Panc1 (cell line): ENCODE results near the gene KCNK10. TPM values are rescaled to one million over a fixed set of nuclear protein-coding genes. Genes with fewer than 3 reads are reported as not detected.

Experiments used
- ATAC-seq: fragments of 200-7000 bp; cut with Tn5 transposase; 2 replicates; pipeline ENCODE4 v1.9.1; 2020; ENCODE audit warnings: mild to moderate bottlenecking, moderate library complexity
- BruUV-seq: library from RNA; stranded (reverse); fragments of 400-500 nt; replicated peaks from 2 replicates; lab custom pipeline; 2021; lab: Mats Ljungman, UMichigan
- CTCF ChIA-PET: fragments of 300-600 bp; sonication (Branson Sonifier 250); formaldehyde crosslinking; loops from one replicate; lab custom pipeline; 2022; ENCODE audit warnings: antibody characterized with exemption; lab: Charles Lee
- POLR2A ChIA-PET: fragments of 300-600 bp; sonication (Branson Sonifier 250); formaldehyde crosslinking; loops from one replicate; lab custom pipeline; 2022; ENCODE audit warnings: antibody characterized with exemption; lab: Charles Lee
- DNase-seq: peaks from one replicate; pipeline ENCODE4 v3.0.0-alpha.2; 2010; ENCODE audit warnings: low read depth, low spot score
- H3K27ac ChIP-seq: 2 replicates; pipeline ENCODE4 v1.5.1; 2011; ENCODE audit warnings: mild to moderate bottlenecking, low read length, inconsistent platforms
- H3K27me3 ChIP-seq: fragments of 200-500 bp; sonication (Bioruptor generic); 2 replicates; pipeline ENCODE4 v1.6.0; 2014; ENCODE audit warnings: low read length, inconsistent platforms; ENCODE audit not compliant: control insufficient read depth, insufficient read depth
- H3K36me3 ChIP-seq: fragments of 200-500 bp; sonication (Bioruptor generic); 2 replicates; pipeline ENCODE4 v1.5.1; 2014; ENCODE audit warnings: inconsistent platforms, mild to moderate bottlenecking, low read length, moderate library complexity; ENCODE audit not compliant: control insufficient read depth, insufficient read depth
- H3K4me1 ChIP-seq: 2 replicates; pipeline ENCODE4 v1.5.1; 2011; ENCODE audit warnings: inconsistent platforms, mild to moderate bottlenecking, low read length, moderate library complexity; ENCODE audit not compliant: control insufficient read depth, insufficient read depth
- H3K4me3 ChIP-seq, 2 experiments: 2 replicates each; pipeline ENCODE4 v1.5.1; 2011 to 2012; ENCODE audit warnings: low read depth in 2 of 2, low read length in 2 of 2, mild to moderate bottlenecking in 2 of 2, inconsistent platforms in 1 of 2, moderate library complexity in 1 of 2
- H3K9me3 ChIP-seq: fragments of 200-500 bp; sonication (Bioruptor generic); 2 replicates; pipeline ENCODE4 v1.5.1; 2014; ENCODE audit warnings: low read depth, mild to moderate bottlenecking, inconsistent platforms, low read length, moderate library complexity; ENCODE audit not compliant: control insufficient read depth, insufficient read depth
- CTCF ChIP-seq: fragments of 450-650 bp; IDR thresholded peaks from 2 replicates; pipeline ENCODE4 v1.5.1; 2017; ENCODE audit warnings: mild to moderate bottlenecking
- POLR2AphosphoS5 ChIP-seq: IDR thresholded peaks from 2 replicates; pipeline ENCODE4 v1.6.1; 2012; ENCODE audit warnings: mild to moderate bottlenecking, low read depth, low read length, moderate library complexity
- REST ChIP-seq, 2 experiments: IDR thresholded peaks; 2 replicates each; pipeline ENCODE4 v1.6.1; 2011 to 2012; ENCODE audit warnings: low read depth in 2 of 2, control low read depth in 1 of 2, low read length in 1 of 2, mild to moderate bottlenecking in 1 of 2, moderate library complexity in 1 of 2; ENCODE audit not compliant: insufficient read depth in 1 of 2
- SIN3A ChIP-seq: IDR thresholded peaks from 2 replicates; pipeline ENCODE4 v1.6.1; 2012; ENCODE audit warnings: low read depth, mild to moderate bottlenecking, low read length, moderate library complexity, borderline replicate concordance; ENCODE audit not compliant: insufficient read depth
- TCF7L2 ChIP-seq: IDR thresholded peaks from 2 replicates; pipeline ENCODE4 v1.6.1; 2011; ENCODE audit warnings: mild to moderate bottlenecking, low read depth, low read length, inconsistent platforms
- in situ Hi-C: cut with HindIII; loops from 2 replicates; pipeline ENCODE4 v1.10.0; 2016; ENCODE audit warnings: low sequenced_read_pairs, low pct_unique_long_range_greater_than_20kb
- intact Hi-C: fragments of 100-400 bp; cut with micrococcal nuclease; formaldehyde crosslinking; loops from one replicate; pipeline ENCODE4 v1.10.0; 2022; ENCODE audit not compliant: unreplicated experiment
- total RNA-seq: library from RNA; stranded (reverse); gene quantifications from one replicate; pipeline ENCODE4 v1.2.1, GENCODE V29; 2021; ENCODE audit not compliant: unreplicated experiment

KCNK10 gene
- total RNA-seq, 1 experiment from 2014 or later, result 0.28 TPM

- no peaks in the 10 kb centered on the region for H3K27me3 ChIP-seq
- H3K4me1 ChIP-seq, result no peaks in the 10 kb centered on the region
- no peak for ATAC-seq
- no peak overlapping the region for H3K27ac ChIP-seq
- no peak overlapping the region for H3K4me3 ChIP-seq
- no peaks in the 10 kb centered on the region for H3K36me3 ChIP-seq
- no TSS peak for BruUV-seq
- intact Hi-C loops (no loop called here), in situ Hi-C loops (no loop called here)
- no peak for DNase-seq
- ChIA-PET CTCF (no interaction called here), POLR2A (interaction anchor here (0.6 kb wide), 1 partner anchor 1348 kb away, joined by 4 read pairs; no protein-coding TSS in a partner anchor)
- H3K9me3 ChIP-seq, result no peaks in the 10 kb centered on the region
- no peak for TF ChIP-seq CTCF
- no peak for TF ChIP-seq TCF7L2
- no peak for TF ChIP-seq POLR2AphosphoS5
- no peak for TF ChIP-seq SIN3A
- no peak for TF ChIP-seq REST (IDR thresholded peaks at IDR 0.05; ENCODE audit: insufficient read depth in 1 of 2, low read depth in 2 of 2, low read length in 1 of 2)
These were observed 110.4 kb downstream of the KCNK10 start for GRCh38 chr14:88212691-88213090.

- no peaks in the 10 kb centered on the region for H3K36me3 ChIP-seq
- in situ Hi-C loops (no loop called here), intact Hi-C loops (no loop called here)
- no peak overlapping the region for H3K27ac ChIP-seq
- H3K27me3 ChIP-seq, result no peaks in the 10 kb centered on the region
- no peaks in the 10 kb centered on the region for H3K9me3 ChIP-seq
- ChIA-PET POLR2A (no interaction called here), CTCF (no interaction called here)
- no TSS peak for BruUV-seq
- no peaks in the 10 kb centered on the region for H3K4me1 ChIP-seq
- no peak overlapping the region for H3K4me3 ChIP-seq
- no peak for TF ChIP-seq REST (IDR thresholded peaks at IDR 0.05; ENCODE audit: insufficient read depth in 1 of 2, low read depth in 2 of 2, low read length in 1 of 2)
- no peak for TF ChIP-seq POLR2AphosphoS5
- TF ChIP-seq TCF7L2, result no peak
- TF ChIP-seq SIN3A, result no peak
- no peak for TF ChIP-seq CTCF
- DNase-seq (no peak), ATAC-seq (no peak)
These were observed 112.6 kb downstream of the KCNK10 start for GRCh38 chr14:88210426-88210825.
